Bronchial smooth muscle cell (primary cell): ENCODE data around the gene LGI1. TPM values are rescaled to one million over a fixed set of nuclear protein-coding genes. Genes with fewer than 3 reads are reported as not detected.

Source experiments
- total RNA-seq: library from RNA; depleted of rRNA; stranded (reverse); fragments of >200 nt; gene quantifications from 2 replicates; pipeline ENCODE4 v1.2.1, GENCODE V29; 2014

LGI1 gene
- 0.26 TPM in 1 of 2 replicates, not detected in the other for total RNA-seq

GRCh38 chr10:93757801-93758507, at the start of gene LGI1:
LGI1 (plus strand) TSS chr10:93757936; CDS start chr10:93758145, 209 bp downstream.

Other genes starting within 250 kb of the LGI1 start
- not detected in 2 replicates for gene FFAR4, start 191.3 kb upstream of the LGI1 start, total RNA-seq
- gene RBP4, start 156.7 kb upstream of the LGI1 start, total RNA-seq: 0.17 TPM in 1 of 2 replicates, not detected in the other
- not detected in 2 replicates for gene PDE6C, start 145.4 kb upstream of the LGI1 start, total RNA-seq
- 3.7 and 6.1 TPM in 2 replicates for gene FRA10AC1, start 55.3 kb upstream of the LGI1 start, total RNA-seq
- 3.2 and 4.9 TPM in 2 replicates for gene SLC35G1, start 136.0 kb downstream of the LGI1 start, total RNA-seq
- 3.3 and 5.0 TPM in 2 replicates for gene PLCE1, start 236.0 kb downstream of the LGI1 start, total RNA-seq